ENCODE results near the gene BCL7A.

Gene BCL7A

DNA sequence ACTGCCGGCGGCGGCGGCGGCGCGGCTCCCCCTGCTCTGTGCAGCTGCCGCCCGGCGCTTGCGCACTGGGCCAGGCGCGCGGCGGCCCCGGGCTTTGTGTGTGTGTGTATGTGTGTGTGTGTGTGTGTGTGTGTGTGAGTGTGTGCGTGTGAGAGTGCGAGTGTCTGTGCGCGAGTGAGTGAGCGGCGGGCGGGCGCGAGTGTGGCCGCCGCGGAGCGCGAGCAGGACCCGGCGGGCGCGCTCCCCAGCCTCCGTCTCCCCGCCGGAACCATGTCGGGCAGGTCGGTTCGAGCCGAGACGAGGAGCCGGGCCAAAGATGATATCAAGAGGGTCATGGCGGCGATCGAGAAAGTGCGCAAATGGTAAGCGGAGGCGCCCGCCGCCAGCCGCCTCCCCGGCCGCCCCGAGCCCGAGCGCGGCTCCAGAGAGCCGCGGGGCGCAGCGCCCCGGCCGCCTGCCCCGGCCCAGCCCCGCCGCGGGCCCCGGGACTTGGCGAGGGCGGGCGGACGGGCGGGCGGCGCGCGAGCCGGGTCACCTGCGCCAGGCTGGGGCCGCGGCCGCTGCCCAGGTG lies at the start of gene BCL7A:
Gene BCL7A, plus strand, starts transcription at position 63 of the 571 bp plus-strand sequence. Its CDS starts 208 bp downstream, at position 271.
- Histone ChIP-seq H3K9me3 (ENCODE audit: low read depth, low read length) (0 out of 2 replicates have a peak, but pooled peaks cover 6% of the 10 kb centered on the region), H3K4me3 (peak within 1 kb of the TSS; percentile 86), H3K27ac (peak within 1 kb of the TSS; percentile 62; the same call in 1 of the 2 replicates), H3K36me3 (ENCODE audit: insufficient read depth, low read length) (no peaks in the 10 kb centered on the region), H3K9ac (ENCODE audit: insufficient read length) (peak within 1 kb of the TSS; percentile 94)
- no peak for DNase-seq (ENCODE audit: low read depth, low spot score)
- TF ChIP-seq EZH2 (IDR thresholded peaks at IDR 0.05) (no peak), FOXP2 (optimal IDR thresholded peaks at IDR 0.05; ENCODE audit: control extremely low read depth, extremely low read length, insufficient read depth) (no peak), POLR2AphosphoS5 (IDR thresholded peaks at IDR 0.05; ENCODE audit: borderline replicate concordance, low read depth, low read length) (peak; percentile 62; the same call in 1 of the 2 replicates)

GRCh38 chr12:121974026-121974985 lies 47.4 kb upstream of the BCL7A start:
- no peak overlapping the region for H3K4me3 ChIP-seq
- no peak overlapping the region for H3K27ac ChIP-seq
- no peaks in the 10 kb centered on the region for H3K9me3 ChIP-seq (ENCODE audit: low read depth, low read length)
- H3K9ac ChIP-seq (ENCODE audit: insufficient read length), result no peak overlapping the region
- H3K36me3 ChIP-seq (ENCODE audit: insufficient read depth, low read length), result no peaks in the 10 kb centered on the region
- no peak for TF ChIP-seq FOXP2 (optimal IDR thresholded peaks at IDR 0.05; ENCODE audit: control extremely low read depth, extremely low read length, insufficient read depth)
- TF ChIP-seq POLR2AphosphoS5 (IDR thresholded peaks at IDR 0.05; ENCODE audit: borderline replicate concordance, low read depth, low read length), result no peak
- no peak for TF ChIP-seq EZH2 (IDR thresholded peaks at IDR 0.05)
- no peak for DNase-seq (ENCODE audit: low read depth, low spot score)

DNA sequence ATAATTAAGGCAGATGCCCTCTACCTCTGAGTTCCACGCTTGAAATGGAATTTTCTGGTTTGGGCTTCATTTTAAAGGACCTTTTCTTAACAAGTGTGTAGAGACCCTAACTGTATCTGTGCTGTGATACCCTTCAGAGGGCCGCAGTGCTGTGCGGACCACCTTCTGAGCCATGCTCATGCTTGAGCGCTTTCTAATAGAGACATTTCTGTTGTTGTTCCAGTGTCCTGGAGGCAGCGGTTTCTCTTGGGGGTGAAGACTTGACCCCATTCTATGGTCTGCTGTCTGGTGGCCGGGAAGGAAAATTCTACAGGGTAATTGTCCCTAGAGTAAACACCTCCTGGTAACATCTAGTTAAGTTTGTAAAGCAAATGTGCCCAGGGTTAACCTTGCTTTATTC lies 46.7 kb upstream of the BCL7A start:
- H3K9me3 ChIP-seq (ENCODE audit: low read depth, low read length), result no peaks in the 10 kb centered on the region
- H3K4me3 ChIP-seq, result no peak overlapping the region
- DNase-seq (ENCODE audit: low read depth, low spot score), result no peak
- no peaks in the 10 kb centered on the region for H3K36me3 ChIP-seq (ENCODE audit: insufficient read depth, low read length)
- no peak for TF ChIP-seq EZH2 (IDR thresholded peaks at IDR 0.05)
- no peak for TF ChIP-seq POLR2AphosphoS5 (IDR thresholded peaks at IDR 0.05; ENCODE audit: borderline replicate concordance, low read depth, low read length)
- no peak for TF ChIP-seq FOXP2 (optimal IDR thresholded peaks at IDR 0.05; ENCODE audit: control extremely low read depth, extremely low read length, insufficient read depth)
- no peak overlapping the region for H3K9ac ChIP-seq (ENCODE audit: insufficient read length)
- H3K27ac ChIP-seq, result no peak overlapping the region

DNA sequence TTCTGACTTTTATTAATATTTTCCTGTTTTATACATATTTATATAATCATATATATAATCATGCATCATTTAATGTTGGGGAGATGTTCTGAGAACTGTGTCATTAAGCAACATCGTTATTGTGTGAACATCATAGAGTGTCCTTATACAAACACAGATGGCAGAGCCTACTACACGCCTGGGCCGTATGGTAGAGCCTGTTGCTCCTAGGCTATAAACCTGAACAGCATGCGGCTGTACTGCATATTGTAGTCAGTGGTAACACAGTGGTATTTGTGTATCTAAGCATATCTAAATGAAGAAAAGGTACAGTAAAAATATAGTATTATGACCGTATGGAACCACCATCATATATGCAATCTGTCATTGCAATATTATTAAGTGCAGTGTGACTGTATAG lies 44.7 kb upstream of the BCL7A start:
- Histone ChIP-seq H3K9me3 (ENCODE audit: low read depth, low read length) (no peaks in the 10 kb centered on the region), H3K4me3 (no peak overlapping the region), H3K36me3 (ENCODE audit: insufficient read depth, low read length) (no peaks in the 10 kb centered on the region), H3K9ac (ENCODE audit: insufficient read length) (no peak overlapping the region), H3K27ac (no peak overlapping the region)
- DNase-seq (ENCODE audit: low read depth, low spot score), result no peak
- no peak for TF ChIP-seq POLR2AphosphoS5 (IDR thresholded peaks at IDR 0.05; ENCODE audit: borderline replicate concordance, low read depth, low read length)
- TF ChIP-seq FOXP2 (optimal IDR thresholded peaks at IDR 0.05; ENCODE audit: control extremely low read depth, extremely low read length, insufficient read depth), result no peak
- TF ChIP-seq EZH2 (IDR thresholded peaks at IDR 0.05), result no peak

GRCh38 chr12:121980191-121980891 lies 41.3 kb upstream of the BCL7A start:
- Histone ChIP-seq H3K9ac (ENCODE audit: insufficient read length) (no peak overlapping the region), H3K9me3 (ENCODE audit: low read depth, low read length) (no peaks in the 10 kb centered on the region), H3K36me3 (ENCODE audit: insufficient read depth, low read length) (no peaks in the 10 kb centered on the region), H3K27ac (no peak overlapping the region), H3K4me3 (no peak overlapping the region)
- no peak for DNase-seq (ENCODE audit: low read depth, low spot score)
- TF ChIP-seq FOXP2 (optimal IDR thresholded peaks at IDR 0.05; ENCODE audit: control extremely low read depth, extremely low read length, insufficient read depth) (no peak), EZH2 (IDR thresholded peaks at IDR 0.05) (no peak), POLR2AphosphoS5 (IDR thresholded peaks at IDR 0.05; ENCODE audit: borderline replicate concordance, low read depth, low read length) (no peak)

DNA sequence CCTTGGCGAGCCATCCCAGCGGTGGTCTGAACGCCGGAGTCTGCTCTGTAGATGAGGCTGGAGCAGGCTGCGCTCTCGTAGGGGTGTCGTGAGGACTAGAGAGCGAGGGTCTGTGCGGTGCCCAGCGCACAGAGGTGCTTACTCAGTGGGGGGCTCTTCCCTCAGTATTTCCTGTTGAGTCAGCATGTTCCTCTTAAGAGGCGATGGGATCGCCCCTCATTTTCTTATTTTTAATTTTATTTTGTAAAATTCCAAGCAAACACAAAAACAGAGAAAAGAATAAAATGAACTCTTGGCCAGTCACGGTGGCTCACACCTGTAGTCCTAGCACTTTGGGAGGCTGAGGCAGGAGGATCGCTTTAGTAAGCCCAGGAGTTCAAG lies 40.8 kb upstream of the BCL7A start:
- Histone ChIP-seq H3K36me3 (ENCODE audit: insufficient read depth, low read length) (no peaks in the 10 kb centered on the region), H3K9ac (ENCODE audit: insufficient read length) (no peak overlapping the region), H3K27ac (no peak overlapping the region), H3K4me3 (no peak overlapping the region), H3K9me3 (ENCODE audit: low read depth, low read length) (no peaks in the 10 kb centered on the region)
- TF ChIP-seq FOXP2 (optimal IDR thresholded peaks at IDR 0.05; ENCODE audit: control extremely low read depth, extremely low read length, insufficient read depth) (no peak), EZH2 (IDR thresholded peaks at IDR 0.05) (no peak), POLR2AphosphoS5 (IDR thresholded peaks at IDR 0.05; ENCODE audit: borderline replicate concordance, low read depth, low read length) (no peak)
- no peak for DNase-seq (ENCODE audit: low read depth, low spot score)

DNA sequence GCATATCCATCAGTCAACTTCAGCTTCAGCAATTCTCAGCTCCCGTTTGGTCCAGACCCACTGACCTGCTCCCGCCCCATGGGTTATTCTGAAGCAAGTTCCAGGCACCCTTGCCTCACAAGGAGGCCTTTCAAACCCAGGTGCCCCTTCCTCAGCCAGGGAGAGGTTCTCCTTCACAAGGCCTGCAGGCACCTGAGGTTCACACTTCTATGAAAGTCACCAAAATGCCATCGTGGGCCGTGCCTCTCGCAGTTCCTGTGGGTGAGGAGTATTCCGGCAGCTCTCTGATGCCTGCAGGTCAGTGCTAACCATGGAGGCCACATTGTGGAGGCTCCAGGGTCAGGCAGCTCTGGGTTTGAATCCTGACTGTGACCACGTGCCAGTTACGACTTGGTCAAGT lies 40.2 kb upstream of the BCL7A start:
- Histone ChIP-seq H3K4me3 (no peak overlapping the region), H3K9ac (ENCODE audit: insufficient read length) (no peak overlapping the region), H3K9me3 (ENCODE audit: low read depth, low read length) (no peaks in the 10 kb centered on the region), H3K36me3 (ENCODE audit: insufficient read depth, low read length) (no peaks in the 10 kb centered on the region), H3K27ac (no peak overlapping the region)
- DNase-seq (ENCODE audit: low read depth, low spot score), result no peak
- TF ChIP-seq EZH2 (IDR thresholded peaks at IDR 0.05) (no peak), FOXP2 (optimal IDR thresholded peaks at IDR 0.05; ENCODE audit: control extremely low read depth, extremely low read length, insufficient read depth) (no peak), POLR2AphosphoS5 (IDR thresholded peaks at IDR 0.05; ENCODE audit: borderline replicate concordance, low read depth, low read length) (no peak)

- Histone ChIP-seq H3K9ac (ENCODE audit: insufficient read length) (no peak overlapping the region), H3K4me3 (no peak overlapping the region), H3K9me3 (ENCODE audit: low read depth, low read length) (no peaks in the 10 kb centered on the region), H3K27ac (no peak overlapping the region), H3K36me3 (ENCODE audit: insufficient read depth, low read length) (no peaks in the 10 kb centered on the region)
- no peak for DNase-seq (ENCODE audit: low read depth, low spot score)
- no peak for TF ChIP-seq EZH2 (IDR thresholded peaks at IDR 0.05)
- no peak for TF ChIP-seq POLR2AphosphoS5 (IDR thresholded peaks at IDR 0.05; ENCODE audit: borderline replicate concordance, low read depth, low read length)
- TF ChIP-seq FOXP2 (optimal IDR thresholded peaks at IDR 0.05; ENCODE audit: control extremely low read depth, extremely low read length, insufficient read depth), result no peak
Observed at GRCh38 chr12:121982950-121983349, 38.7 kb upstream of the BCL7A start.

Measured in SK-N-MC (cell line).